Tibial nerve (tissue), 4 donors: ENCODE data around the gene TUBB8B. TPM values are rescaled to one million over a fixed set of nuclear protein-coding genes. Genes with fewer than 3 reads are reported as not detected.
A peak's percentile ranks its signal among the peaks of the same experiment; 100 is the strongest.
"Not testable (repeated sequence)": the region's sequence is repeated elsewhere in the genome, so short reads cannot be mapped to it uniquely, and the experiment has no call there.

Experiments used
- DNase-seq, 2 donors: peaks; one replicate each; pipeline ENCODE4 v3.0.0-alpha.2; 2019; ENCODE audit warnings: low spot score in 2 of 2
- H3K27ac ChIP-seq, 4 donors: fragments of 200-600 bp; sonication (generic) in 3 of 4; one replicate each; pipeline ENCODE4 v1.5.1; 2017 to 2019; ENCODE audit warnings: mild to moderate bottlenecking in 1 of 4
- H3K27me3 ChIP-seq, 2 donors: fragments of 200-600 bp; sonication (generic) in 1 of 2; one replicate each; pipeline versions ENCODE4 v1.5.1 to v1.6.0; 2017 to 2019
- H3K36me3 ChIP-seq, 3 donors: fragments of 200-600 bp; sonication (generic); one replicate each; pipeline ENCODE4 v1.5.1; 2018 to 2019
- H3K4me1 ChIP-seq, 4 donors: fragments of 200-600 bp; sonication (generic) in 3 of 4; one replicate each; pipeline ENCODE4 v1.5.1; 2017 to 2019
- H3K4me3 ChIP-seq, 4 donors: fragments of 200-600 bp; sonication (generic) in 3 of 4; one replicate each; pipeline ENCODE4 v1.5.1; 2017 to 2019; ENCODE audit warnings: mild to moderate bottlenecking in 1 of 4, moderate library complexity in 1 of 4
- H3K9me3 ChIP-seq, 4 donors: fragments of 200-600 bp; sonication (generic) in 3 of 4; one replicate each; pipeline ENCODE4 v1.5.1; 2017 to 2019
- WGBS, 2 donors: methylation state at CpG; one replicate each; pipeline ENCODE4 v1.1.5; 2018; 5-methylcytosine and 5-hydroxymethylcytosine counted together
- total RNA-seq, 4 donors: library from RNA; depleted of rRNA; stranded (reverse); fragments of >200 nt; gene quantifications; one replicate each; pipeline ENCODE4 v1.1.0, GENCODE V29; 2016
- TF ChIP-seq, protein P1 (sequence below), 5 experiments: fragments of 200-600 bp in 3 of 5; fragments of 450-650 bp in 2 of 5; sonication (generic) in 3 of 5; IDR thresholded peaks; one replicate each; pipeline ENCODE4 v1.5.1; 2016 to 2019; ENCODE audit warnings: antibody characterized with exemption in 5 of 5, mild to moderate bottlenecking in 3 of 5, moderate library complexity in 2 of 5

Gene TUBB8B
- not detected for total RNA-seq

- DNase-seq, H3K36me3 ChIP-seq, H3K27me3 ChIP-seq, H3K4me1 ChIP-seq, H3K4me3 ChIP-seq, H3K27ac ChIP-seq, H3K9me3 ChIP-seq: not testable (repeated sequence)
- 79 to 80% methylated on average over 8 to 23 of the region's 37 CpGs for whole genome bisulfite sequencing, 2 donors
These were observed at the start of gene TUBB8B for GRCh38 chr18:49176-49665. Gene TUBB8B (minus strand): TSS chr18:49615. CDS start chr18:49557, 58 bp downstream.

- WGBS, 2 donors, result 82 to 90% methylated on average over 6 to 8 of the region's 31 CpGs
- TF ChIP-seq, protein P1, sequence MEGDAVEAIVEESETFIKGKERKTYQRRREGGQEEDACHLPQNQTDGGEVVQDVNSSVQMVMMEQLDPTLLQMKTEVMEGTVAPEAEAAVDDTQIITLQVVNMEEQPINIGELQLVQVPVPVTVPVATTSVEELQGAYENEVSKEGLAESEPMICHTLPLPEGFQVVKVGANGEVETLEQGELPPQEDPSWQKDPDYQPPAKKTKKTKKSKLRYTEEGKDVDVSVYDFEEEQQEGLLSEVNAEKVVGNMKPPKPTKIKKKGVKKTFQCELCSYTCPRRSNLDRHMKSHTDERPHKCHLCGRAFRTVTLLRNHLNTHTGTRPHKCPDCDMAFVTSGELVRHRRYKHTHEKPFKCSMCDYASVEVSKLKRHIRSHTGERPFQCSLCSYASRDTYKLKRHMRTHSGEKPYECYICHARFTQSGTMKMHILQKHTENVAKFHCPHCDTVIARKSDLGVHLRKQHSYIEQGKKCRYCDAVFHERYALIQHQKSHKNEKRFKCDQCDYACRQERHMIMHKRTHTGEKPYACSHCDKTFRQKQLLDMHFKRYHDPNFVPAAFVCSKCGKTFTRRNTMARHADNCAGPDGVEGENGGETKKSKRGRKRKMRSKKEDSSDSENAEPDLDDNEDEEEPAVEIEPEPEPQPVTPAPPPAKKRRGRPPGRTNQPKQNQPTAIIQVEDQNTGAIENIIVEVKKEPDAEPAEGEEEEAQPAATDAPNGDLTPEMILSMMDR (IDR thresholded peaks at IDR 0.05), result peak in 1 of 5 experiments; percentile 20
- not testable (repeated sequence) for H3K27me3 ChIP-seq, H3K27ac ChIP-seq, H3K4me3 ChIP-seq, DNase-seq, H3K4me1 ChIP-seq, H3K9me3 ChIP-seq, H3K36me3 ChIP-seq
These were observed 48.0 kb upstream of the TUBB8B start for GRCh38 chr18:97252-97914.

GRCh38 chr18:96767-97131, 47.3 kb upstream of the TUBB8B start:
- not testable (repeated sequence) for H3K27ac ChIP-seq, H3K9me3 ChIP-seq, DNase-seq, H3K4me3 ChIP-seq, H3K27me3 ChIP-seq, H3K36me3 ChIP-seq, H3K4me1 ChIP-seq
- whole genome bisulfite sequencing, 2 donors, result 54 to 60% methylated on average over 2 to 9 of the region's 20 CpGs

- H3K9me3 ChIP-seq, H3K36me3 ChIP-seq, H3K27ac ChIP-seq, DNase-seq, H3K4me1 ChIP-seq, H3K4me3 ChIP-seq, H3K27me3 ChIP-seq: not testable (repeated sequence)
- 77 to 90% methylated on average over 20 to 28 of the region's 37 CpGs for WGBS, 2 donors
These were observed 46.8 kb upstream of the TUBB8B start for GRCh38 chr18:96101-96766.

GRCh38 chr18:95580-95979, 46.2 kb upstream of the TUBB8B start:
- not testable (repeated sequence) for H3K4me3 ChIP-seq, DNase-seq, H3K36me3 ChIP-seq, H3K4me1 ChIP-seq, H3K9me3 ChIP-seq, H3K27ac ChIP-seq, H3K27me3 ChIP-seq
- 88 to 95% methylated on average over 17 to 18 of the region's 18 CpGs for WGBS, 2 donors

- WGBS, 2 donors, result 78 to 79% methylated on average over 6 of the region's 6 CpGs
- H3K4me1 ChIP-seq, H3K27ac ChIP-seq, DNase-seq, H3K36me3 ChIP-seq, H3K27me3 ChIP-seq, H3K4me3 ChIP-seq, H3K9me3 ChIP-seq: not testable (repeated sequence)
These were observed 44.5 kb upstream of the TUBB8B start for GRCh38 chr18:93897-94408.

DNA sequence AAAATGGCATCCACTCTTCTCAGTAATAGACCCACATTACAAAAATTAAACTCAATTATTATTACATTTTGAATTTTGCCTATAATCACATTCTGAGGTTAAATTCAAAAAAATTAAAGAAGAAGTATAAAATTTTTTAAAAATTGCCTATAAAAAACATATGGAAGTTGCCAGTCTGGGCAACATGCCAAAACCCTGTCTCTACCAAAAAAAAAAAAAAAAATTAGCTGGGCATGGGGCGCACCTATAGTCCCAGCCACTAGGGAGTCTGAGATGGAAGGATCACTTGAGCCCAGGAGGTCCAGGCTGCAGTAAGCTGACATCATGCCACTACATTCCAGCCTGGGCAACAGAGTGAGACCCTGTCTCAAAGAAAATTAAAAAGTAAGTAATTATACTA, 42.1 kb upstream of the TUBB8B start:
- H3K4me1 ChIP-seq, H3K4me3 ChIP-seq, H3K27me3 ChIP-seq, DNase-seq, H3K9me3 ChIP-seq, H3K36me3 ChIP-seq, H3K27ac ChIP-seq: not testable (repeated sequence)
- 93% methylated on average over 1 of the region's 1 CpG for WGBS, 2 donors

DNA sequence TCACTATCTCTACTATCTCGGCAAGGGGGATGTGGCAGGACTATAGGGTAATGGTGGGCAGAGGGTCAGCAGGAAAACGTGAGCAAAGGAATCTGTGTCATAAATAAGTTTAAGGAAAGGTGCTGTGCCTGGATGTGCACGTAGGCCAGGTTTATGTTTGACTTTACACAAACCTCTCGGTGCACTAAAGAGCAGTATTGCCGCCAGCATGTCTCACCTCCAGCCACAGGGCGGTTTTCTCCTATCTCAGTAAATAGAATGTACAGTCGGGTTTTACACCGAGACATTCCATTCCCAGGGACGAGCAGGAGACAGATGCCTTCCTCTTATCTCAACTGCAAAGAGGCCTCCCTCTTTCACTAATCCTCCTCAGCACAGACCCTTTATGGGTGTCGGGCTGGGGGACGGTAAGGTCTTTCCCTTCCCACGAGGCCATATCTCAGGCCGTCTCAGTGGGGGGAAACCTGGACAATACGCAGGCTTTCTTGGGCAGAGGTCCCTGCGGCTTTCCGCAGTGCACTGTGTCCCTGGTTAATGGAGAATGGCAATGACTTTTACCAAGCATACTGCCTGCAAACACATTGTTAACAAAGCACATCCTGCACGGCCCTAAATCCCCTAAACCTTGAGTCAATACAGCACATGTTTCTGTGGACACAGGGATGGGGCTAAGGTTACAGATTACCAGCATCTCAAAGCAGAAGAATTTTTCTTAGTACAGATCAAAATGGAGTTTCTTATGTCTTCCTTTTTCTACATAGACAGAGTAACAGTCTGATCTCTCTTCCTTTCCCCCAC, 41.2 kb upstream of the TUBB8B start:
- not testable (repeated sequence) for H3K27ac ChIP-seq, H3K4me1 ChIP-seq, H3K9me3 ChIP-seq, H3K27me3 ChIP-seq, H3K36me3 ChIP-seq, H3K4me3 ChIP-seq, DNase-seq
- WGBS, 2 donors, result 83 to 88% methylated on average over 17 of the region's 17 CpGs

DNA sequence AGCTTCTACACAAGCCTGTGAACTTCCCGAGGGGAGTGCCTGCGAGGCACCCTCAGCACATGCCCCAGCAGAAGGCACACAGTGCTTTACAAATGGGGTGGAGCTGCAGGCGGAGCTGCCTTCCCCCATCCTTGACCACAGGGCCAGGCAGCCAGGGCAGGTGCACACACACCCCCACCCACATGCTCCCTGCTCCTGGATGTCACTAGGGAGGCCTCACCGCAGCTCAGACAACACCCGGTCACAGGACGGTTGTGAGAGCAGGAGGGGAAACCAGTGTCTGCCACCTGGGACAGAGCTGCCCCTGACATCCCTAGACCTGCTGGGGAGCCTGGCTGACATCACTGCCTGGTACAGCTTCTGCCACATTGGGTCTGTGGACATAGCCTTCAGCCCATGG, 39.7 kb upstream of the TUBB8B start:
- H3K9me3 ChIP-seq, H3K27ac ChIP-seq, H3K4me3 ChIP-seq, H3K27me3 ChIP-seq, H3K4me1 ChIP-seq, DNase-seq, H3K36me3 ChIP-seq: not testable (repeated sequence)
- WGBS, 2 donors, result 73 to 96% methylated on average over 5 of the region's 6 CpGs

GRCh38 chr18:84801-85200, 35.4 kb upstream of the TUBB8B start:
- H3K36me3 ChIP-seq, H3K27ac ChIP-seq, H3K27me3 ChIP-seq, DNase-seq, H3K9me3 ChIP-seq, H3K4me3 ChIP-seq, H3K4me1 ChIP-seq: not testable (repeated sequence)
- WGBS, 2 donors, result 87 to 89% methylated on average over 4 to 12 of the region's 12 CpGs

GRCh38 chr18:82626-83209, 33.3 kb upstream of the TUBB8B start:
- not testable (repeated sequence) for H3K4me3 ChIP-seq, DNase-seq, H3K36me3 ChIP-seq, H3K9me3 ChIP-seq, H3K27ac ChIP-seq, H3K27me3 ChIP-seq, H3K4me1 ChIP-seq
- WGBS, 2 donors, result 86 to 89% methylated on average over 11 of the region's 11 CpGs

- H3K4me3 ChIP-seq, H3K27ac ChIP-seq, H3K27me3 ChIP-seq, H3K9me3 ChIP-seq, H3K4me1 ChIP-seq, DNase-seq, H3K36me3 ChIP-seq: not testable (repeated sequence)
- 66 to 86% methylated on average over 2 of the region's 2 CpGs for WGBS, 2 donors
These were observed 31.5 kb upstream of the TUBB8B start for GRCh38 chr18:80881-81280.
